GM12892 (cell line): ENCODE data around the gene STRBP.
"Not testable (repeated sequence)": the region's sequence is repeated elsewhere in the genome, so short reads cannot be mapped to it uniquely, and the experiment has no call there.

Experiments used
- DNase-seq: peaks from one replicate; pipeline ENCODE4 v3.0.0; 2011; ENCODE audit not compliant: insufficient read length
- FAIRE-seq: peaks from 2 replicates; lab custom pipeline; 2011; peaks lifted over from hg19 to GRCh38; lab: Jason Lieb, UNC
- POLR2A ChIP-seq: IDR thresholded peaks from 2 replicates; pipeline ENCODE4 v1.6.1; 2011; ENCODE audit warnings: low read depth, low read length, control low read depth
- POLR2AphosphoS5 ChIP-seq: IDR thresholded peaks from 2 replicates; pipeline ENCODE4 v1.6.1; 2011; ENCODE audit warnings: low read depth, low read length, control low read depth
- TAF1 ChIP-seq: IDR thresholded peaks from 2 replicates; pipeline ENCODE4 v1.6.1; 2011; ENCODE audit warnings: low read depth, mild to moderate bottlenecking, control low read depth, low read length, borderline replicate concordance

Gene STRBP

DNA sequence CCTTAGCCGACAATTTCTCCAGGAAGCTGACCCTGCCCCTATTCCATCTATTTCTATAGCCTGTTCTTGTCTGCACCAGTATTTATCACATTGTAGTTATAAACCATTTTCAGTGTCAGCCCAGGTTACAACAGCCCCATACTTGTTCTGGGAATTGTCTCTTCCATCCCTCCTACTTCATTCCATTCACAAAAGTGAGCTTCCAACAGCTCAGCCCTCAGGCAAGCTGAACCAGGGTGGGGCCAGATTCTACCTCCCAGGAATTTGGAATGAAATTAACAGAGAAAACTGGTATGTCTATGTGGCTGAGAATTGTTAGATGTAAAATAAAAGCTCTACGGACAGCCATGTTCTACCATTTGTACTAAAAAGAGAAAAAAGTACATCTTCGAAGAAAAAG is 36.1 kb downstream of the STRBP start:
- TF ChIP-seq POLR2A (no peak), POLR2AphosphoS5 (no peak), TAF1 (no peak)
- FAIRE-seq (no peak), DNase-seq (no peak)

DNA sequence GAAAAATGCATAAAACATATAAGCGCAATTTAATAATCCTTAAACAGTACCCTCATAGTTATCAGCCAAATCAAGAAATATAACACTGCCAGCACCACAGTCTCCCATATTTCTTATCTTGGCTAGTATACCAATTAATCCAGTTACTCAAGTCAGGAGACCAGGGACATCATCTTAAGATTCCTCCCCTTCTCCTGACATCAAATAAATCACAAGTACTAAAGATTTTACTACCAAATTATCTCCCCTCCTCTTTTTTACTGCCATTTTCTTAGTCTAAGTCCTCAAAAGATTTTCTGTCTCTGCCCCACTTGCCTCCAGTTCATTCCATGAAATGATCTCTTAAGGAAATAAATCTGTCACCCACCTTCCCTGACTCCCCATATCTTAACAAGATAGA is 37.0 kb downstream of the STRBP start:
- no peak for DNase-seq
- no peak for FAIRE-seq
- TF ChIP-seq POLR2AphosphoS5, result no peak
- no peak for TF ChIP-seq TAF1
- no peak for TF ChIP-seq POLR2A

DNA sequence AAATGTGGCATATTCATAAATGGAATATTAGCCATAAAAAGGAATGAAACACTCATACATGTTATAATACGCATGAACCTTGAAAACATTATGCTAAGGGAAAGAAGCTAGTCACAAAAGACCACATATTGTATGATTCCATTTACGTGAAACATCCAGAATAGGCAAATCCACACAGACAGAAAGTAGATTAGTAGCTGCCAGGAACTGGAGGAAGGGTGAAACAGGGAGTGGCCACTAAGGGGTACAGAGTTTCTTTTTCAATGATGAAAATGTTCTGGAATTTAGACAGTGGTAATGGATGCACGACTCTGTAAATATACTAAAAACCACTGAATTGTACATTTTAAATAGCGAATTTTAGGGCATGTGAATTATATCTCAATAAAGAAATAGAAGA is 39.4 kb downstream of the STRBP start:
- DNase-seq, result no peak
- FAIRE-seq, result no peak
- TF ChIP-seq POLR2AphosphoS5 (no peak), TAF1 (no peak), POLR2A (no peak)

DNA sequence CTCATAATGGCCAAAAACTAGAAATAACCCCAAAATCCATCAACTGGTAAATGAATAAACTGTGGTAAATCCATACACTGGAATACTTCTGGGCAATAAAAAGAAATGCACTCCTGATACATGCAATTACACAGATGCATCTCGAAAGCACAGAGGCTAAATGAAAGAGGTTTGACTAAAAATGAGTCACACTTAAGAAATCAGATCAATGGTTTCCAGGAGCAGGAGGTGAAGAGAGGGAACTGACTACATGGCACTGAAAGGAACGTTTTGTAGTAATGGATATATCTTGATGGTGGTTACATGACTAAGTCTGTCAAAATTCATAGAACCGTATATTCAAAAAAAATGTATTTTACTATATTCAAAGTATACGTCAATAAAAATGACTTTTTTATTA is 42.4 kb downstream of the STRBP start:
- no peak for DNase-seq
- FAIRE-seq, result no peak

DNA sequence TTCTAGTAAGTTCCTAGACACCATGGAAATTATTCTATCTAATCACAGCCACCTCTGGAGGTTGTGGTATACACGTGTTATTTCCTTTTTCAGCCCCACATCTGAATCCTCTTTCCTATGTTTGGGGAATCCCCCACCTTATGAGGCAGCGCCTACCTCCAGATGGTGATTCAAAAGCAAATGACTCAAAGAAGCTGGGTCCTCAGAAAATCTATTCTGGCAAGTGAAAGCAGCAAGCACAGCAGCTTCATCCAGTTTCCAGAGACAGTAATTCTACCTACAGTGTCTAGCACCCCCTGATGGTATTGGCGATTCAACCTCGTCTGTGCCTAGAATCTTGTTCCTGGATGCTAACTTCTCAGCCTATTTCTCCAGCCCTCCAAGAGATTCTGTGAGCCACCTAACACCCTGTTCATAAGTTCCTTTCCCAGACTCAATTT is 43.0 kb downstream of the STRBP start:
- DNase-seq, result peak; percentile 39
- no peak for TF ChIP-seq POLR2AphosphoS5
- no peak for TF ChIP-seq POLR2A
- no peak for TF ChIP-seq TAF1
- peak; percentile 96 for FAIRE-seq

More for the DNA sequence above, 42.4 kb downstream of the STRBP start:
- no peak for TF ChIP-seq TAF1
- no peak for TF ChIP-seq POLR2A
- no peak for TF ChIP-seq POLR2AphosphoS5

DNA sequence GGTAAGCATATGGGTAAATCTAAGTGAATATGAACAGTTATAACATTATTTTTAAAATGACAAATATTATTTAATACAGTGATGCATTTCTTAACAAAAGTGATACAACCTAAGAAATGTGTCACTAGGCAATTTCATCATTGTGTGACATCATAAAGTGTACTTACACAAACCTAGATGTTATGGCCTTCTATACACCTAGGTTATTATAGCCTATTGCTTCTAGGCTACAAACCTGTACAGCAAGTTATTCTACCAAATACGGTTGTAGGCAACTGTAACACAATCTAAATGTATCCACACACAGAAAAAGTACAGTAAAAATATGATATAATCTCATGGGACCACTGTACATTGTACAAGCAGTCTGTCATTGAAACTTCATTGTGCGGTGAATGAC is 48.3 kb downstream of the STRBP start:
- no peak for DNase-seq
- no peak for FAIRE-seq
- no peak for TF ChIP-seq POLR2AphosphoS5
- no peak for TF ChIP-seq TAF1
- no peak for TF ChIP-seq POLR2A

DNA sequence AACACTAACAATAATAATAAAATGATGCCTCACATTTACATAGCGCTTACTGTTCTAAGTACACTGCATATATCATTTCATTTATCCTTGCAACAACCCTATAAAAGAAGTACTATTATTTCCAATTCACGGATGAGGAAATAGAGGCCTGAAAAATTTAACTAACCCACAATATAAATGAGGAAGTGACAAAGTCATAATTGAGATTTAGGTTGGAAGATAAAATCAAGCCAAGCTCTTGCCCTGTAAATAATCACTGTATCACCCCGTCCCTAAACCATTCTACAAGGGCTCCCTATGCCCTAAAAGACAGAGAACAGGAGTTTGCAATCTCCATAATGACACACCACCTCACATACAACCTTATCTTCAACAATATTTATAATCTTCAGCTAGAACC is 49.6 kb downstream of the STRBP start:
- DNase-seq, result no peak
- no peak for FAIRE-seq
- TF ChIP-seq POLR2AphosphoS5, result no peak
- TF ChIP-seq TAF1, result no peak

DNA sequence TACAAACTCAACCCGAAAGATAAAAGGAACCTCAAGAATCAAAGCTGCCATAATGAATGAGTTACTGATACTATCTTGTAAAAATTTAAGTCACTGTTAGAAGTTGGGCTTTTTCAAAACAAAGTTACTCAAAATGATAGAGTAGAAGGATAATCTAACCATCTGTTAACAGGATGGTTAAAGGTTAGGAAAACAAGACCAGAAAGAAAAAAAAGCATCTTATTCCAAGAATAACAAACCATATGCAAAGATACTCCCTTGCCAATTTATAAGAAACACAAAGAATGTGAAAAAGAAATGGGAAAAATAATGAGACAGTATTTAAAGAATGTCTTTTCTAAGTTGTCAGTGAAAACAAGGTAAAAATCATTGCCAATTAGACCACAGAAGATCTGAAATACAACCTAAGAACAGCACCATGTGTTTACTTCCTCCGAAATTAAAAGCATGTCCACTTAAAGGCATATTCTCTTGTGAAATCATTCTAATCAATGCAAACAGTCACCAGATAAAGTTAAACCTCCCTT is 51.2 kb downstream of the STRBP start:
- DNase-seq (no peak), FAIRE-seq (no peak)
- TF ChIP-seq TAF1 (no peak), POLR2A (no peak), POLR2AphosphoS5 (no peak)

DNA sequence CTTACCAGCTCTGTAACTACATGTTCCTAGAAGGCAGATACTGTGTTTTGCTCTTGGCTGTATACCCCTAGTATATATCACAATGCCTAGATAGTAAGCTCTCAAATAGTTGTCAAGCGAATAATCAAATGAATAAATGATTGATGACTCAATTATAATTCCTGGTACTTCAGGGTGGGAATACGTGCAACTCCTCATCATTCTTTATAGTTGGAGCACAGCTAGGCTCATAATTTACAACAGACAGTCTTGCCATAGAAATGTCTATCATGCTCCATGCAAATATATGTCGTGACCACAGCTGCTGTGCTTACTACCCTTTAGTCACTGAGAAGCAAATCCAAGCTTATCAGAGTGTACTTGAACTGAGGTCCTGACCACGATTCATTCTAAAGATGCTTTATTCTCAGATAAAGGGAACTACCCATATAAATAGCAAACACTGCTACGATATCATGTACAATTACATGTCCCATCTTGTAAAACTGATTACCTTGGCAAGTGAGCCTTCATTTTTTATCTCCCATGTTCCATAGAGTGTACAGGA is 52.1 kb downstream of the STRBP start:
- DNase-seq (no peak), FAIRE-seq (no peak)
- no peak for TF ChIP-seq TAF1
- TF ChIP-seq POLR2AphosphoS5, result no peak
- no peak for TF ChIP-seq POLR2A

DNA sequence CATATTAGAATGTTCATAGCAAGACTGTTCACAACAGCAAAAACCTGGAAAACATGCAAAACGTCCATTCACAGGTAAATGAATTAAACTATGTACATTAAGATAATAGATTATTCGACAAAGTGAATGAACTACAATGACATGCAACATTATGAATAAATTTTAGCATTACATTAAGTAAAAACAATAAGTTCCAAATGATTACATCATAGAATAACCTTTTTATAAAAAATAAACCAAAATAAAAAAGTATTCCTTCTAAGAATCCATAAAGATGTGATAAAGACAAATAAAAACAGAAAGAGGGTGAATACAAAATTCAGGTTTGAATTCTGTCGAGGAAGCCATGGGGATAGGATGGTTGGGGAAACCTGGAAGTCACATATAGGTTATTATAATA is 57.3 kb downstream of the STRBP start:
- TF ChIP-seq POLR2AphosphoS5, result no peak
- no peak for TF ChIP-seq TAF1
- no peak for TF ChIP-seq POLR2A
- FAIRE-seq, result no peak
- DNase-seq, result no peak

DNA sequence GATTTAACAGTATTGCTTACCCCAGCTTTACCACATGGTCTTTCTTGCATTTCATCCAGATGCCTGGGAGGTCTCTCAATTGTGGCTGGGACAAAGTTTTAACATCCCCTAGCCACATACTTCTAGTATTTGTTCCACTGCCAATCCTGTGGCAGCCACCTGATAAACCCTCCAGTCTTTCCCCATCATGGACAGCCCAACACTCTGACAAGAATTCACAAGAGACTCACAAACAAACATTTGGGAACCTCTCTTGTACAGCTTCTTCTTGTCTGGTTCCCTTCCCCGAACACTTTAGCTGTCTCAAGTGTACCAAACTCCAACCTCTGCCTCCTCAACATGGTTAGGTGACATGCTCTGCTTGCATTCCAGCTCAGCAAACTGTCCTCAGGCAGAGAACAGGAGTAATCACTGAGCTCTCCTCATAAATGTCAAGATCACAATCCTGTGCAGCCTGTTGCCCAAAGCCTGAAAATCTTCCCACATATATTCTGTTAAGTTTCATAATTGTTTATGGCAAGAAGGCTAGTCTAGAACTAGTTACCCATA is 59.7 kb downstream of the STRBP start:
- no peak for DNase-seq
- FAIRE-seq, result no peak
- TF ChIP-seq POLR2A, result no peak

DNA sequence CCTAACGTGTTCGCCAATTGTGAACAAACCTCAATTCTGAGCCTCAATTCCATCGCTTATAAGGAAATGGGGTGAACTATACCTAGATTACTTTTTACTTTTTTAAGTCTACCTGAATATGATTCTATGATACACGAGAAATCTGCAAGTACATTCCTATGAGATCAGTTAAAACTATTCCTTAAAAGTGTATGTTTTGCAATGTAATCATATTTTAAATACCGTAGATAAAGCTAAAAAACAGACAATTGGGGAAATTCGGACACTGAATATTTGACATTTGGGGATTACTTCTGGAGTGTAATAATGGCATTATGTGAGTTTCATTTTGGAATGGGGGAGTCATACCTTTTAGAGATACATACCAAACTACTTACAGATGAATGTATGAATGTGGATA is 62.3 kb downstream of the STRBP start:
- DNase-seq (no peak), FAIRE-seq (no peak)
- TF ChIP-seq TAF1 (no peak), POLR2AphosphoS5 (no peak), POLR2A (no peak)

DNA sequence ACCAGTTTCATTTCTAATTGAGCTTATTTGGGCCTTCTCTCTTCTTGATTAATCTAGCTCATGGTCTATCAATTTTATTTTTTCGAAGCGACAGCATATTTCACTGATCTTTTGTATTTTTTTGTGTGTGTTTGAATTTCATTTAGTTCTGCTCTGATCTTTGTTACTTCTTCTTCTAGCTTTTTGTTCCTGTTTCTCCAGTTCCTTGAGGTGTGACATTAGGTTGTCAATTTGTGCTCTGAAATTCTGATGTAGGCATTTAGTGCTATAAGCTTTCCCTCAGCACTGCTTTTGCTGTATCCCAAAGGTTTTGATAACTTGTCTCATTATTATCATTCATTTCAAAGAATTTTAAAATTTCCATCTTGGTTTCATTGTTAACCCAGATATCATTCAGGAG is 67.3 kb downstream of the STRBP start:
- TF ChIP-seq POLR2AphosphoS5 (no peak), TAF1 (no peak), POLR2A (no peak)
- DNase-seq (no peak), FAIRE-seq (no peak)

DNA sequence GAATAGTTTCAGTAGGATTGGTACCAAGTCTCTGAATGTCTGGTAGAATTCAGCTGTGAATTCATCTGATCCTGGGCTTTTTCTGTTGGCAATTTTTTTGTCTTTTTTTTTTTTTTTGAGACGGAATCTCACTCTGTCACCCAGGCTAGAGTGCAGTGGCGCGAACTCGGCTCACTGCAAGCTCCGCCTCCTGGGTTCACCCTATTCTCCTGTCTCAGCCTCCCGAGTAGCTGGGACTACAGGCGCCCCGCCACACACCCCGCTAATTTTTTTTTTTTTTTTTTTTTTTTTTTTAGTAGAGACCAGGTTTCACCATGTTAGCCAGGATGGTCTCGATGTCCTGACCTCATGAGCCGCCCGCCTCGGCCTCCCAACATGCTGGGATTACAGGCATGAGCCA is 67.9 kb downstream of the STRBP start:
- not testable (repeated sequence) for DNase-seq, FAIRE-seq
